Measurements from ENCODE around the gene KDM2B. TPM values are rescaled to one million over a fixed set of nuclear protein-coding genes. Genes with fewer than 3 reads are reported as not detected.

KDM2B gene
- 19.7 TPM for total RNA-seq
- polyA plus RNA-seq (ENCODE audit: insufficient read depth, low read depth, low replicate concordance), result 6.2 TPM
- long read RNA-seq, donor 1, result 0 reads
- long read RNA-seq, donor 2, full-length matches to known transcripts, result 1 of 1 reads
- long read RNA-seq, donor 2, partial matches to known transcripts, result 0 of 1 reads
- long read RNA-seq, donor 2, other reads (novel, unspliced or antisense), result 0 of 1 reads
- long read RNA-seq, donor 3, partial matches to known transcripts, result 0 of 1 reads
- long read RNA-seq, donor 3, other reads (novel, unspliced or antisense), result 0 of 1 reads
- long read RNA-seq, donor 4, result 0 reads
- long read RNA-seq, donor 5, result 0 reads
- long read RNA-seq, donor 6, result 0 reads
- long read RNA-seq, donor 7, partial matches to known transcripts, result 1 of 8 reads
- long read RNA-seq, donor 7, other reads (novel, unspliced or antisense), result 7 of 8 reads
- long read RNA-seq, donor 8, result 0 reads
- long read RNA-seq, donor 9, full-length matches to known transcripts, result 3 of 3 reads
- long read RNA-seq, donor 9, partial matches to known transcripts, result 0 of 3 reads
- long read RNA-seq, donor 9, other reads (novel, unspliced or antisense), result 0 of 3 reads
- long read RNA-seq, donor 10, full-length matches to known transcripts, result 1 of 1 reads
- long read RNA-seq, donor 10, partial matches to known transcripts, result 0 of 1 reads
- long read RNA-seq, donor 10, other reads (novel, unspliced or antisense), result 0 of 1 reads

DNA sequence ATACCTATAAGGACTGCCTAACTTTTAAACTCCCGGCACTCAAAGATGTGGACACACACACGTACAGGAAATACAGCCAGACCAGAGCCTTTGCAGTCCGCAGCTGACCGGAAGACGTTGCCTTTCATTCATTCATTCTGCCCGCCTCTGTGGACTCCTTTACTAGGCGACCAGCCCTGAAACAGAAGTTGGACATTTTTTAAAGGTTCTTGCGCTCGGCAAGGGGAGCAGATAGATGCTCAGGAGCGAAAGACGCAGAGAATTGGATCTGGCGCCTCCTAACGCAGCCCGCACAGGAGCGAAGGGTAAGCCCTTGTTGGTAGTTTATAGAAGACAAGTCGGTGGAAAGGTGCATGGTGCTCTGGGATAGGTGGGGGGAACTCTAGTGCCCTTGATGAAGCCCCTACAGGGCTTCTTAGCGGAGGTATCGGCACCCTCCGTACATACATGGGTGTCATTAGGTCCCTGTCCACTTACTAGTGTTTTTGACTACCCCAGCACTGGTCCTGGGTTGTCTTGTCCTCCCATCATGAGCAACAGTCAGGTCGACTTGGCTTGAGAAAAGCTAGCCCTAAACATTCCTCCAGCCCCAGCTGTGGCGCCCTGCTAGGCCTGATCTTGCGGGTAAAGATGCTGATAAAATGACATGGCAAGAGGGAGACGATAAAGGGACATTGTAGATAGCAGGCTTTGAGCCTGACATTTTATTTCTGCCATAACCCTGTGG, at the start of gene KDM2B:
Gene KDM2B (minus strand): TSS at position 65 of the 727 bp plus-strand sequence. CDS start 112 bp downstream, outside the sequence.
- peaks cover 0 to 24% (median 9%) of the 10 kb centered on the region in 3 donors for H3K4me1 ChIP-seq (ENCODE audit: control insufficient read depth in 2 of 3, insufficient read depth in 2 of 3, low read depth in 1 of 3, low read length in 3 of 3)
- FAIRE-seq, result no peak
- TF ChIP-seq, protein P1, sequence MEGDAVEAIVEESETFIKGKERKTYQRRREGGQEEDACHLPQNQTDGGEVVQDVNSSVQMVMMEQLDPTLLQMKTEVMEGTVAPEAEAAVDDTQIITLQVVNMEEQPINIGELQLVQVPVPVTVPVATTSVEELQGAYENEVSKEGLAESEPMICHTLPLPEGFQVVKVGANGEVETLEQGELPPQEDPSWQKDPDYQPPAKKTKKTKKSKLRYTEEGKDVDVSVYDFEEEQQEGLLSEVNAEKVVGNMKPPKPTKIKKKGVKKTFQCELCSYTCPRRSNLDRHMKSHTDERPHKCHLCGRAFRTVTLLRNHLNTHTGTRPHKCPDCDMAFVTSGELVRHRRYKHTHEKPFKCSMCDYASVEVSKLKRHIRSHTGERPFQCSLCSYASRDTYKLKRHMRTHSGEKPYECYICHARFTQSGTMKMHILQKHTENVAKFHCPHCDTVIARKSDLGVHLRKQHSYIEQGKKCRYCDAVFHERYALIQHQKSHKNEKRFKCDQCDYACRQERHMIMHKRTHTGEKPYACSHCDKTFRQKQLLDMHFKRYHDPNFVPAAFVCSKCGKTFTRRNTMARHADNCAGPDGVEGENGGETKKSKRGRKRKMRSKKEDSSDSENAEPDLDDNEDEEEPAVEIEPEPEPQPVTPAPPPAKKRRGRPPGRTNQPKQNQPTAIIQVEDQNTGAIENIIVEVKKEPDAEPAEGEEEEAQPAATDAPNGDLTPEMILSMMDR (IDR thresholded peaks at IDR 0.05; ENCODE audit: borderline replicate concordance, extremely low read depth, insufficient read depth), result no peak
- H3K27me3 ChIP-seq (ENCODE audit: control insufficient read depth, insufficient read depth, low read length), result no peaks in the 10 kb centered on the region
- H3K27ac ChIP-seq (ENCODE audit: low read depth in 2 of 2, low read length in 2 of 2), result peak within 1 kb of the TSS in 1 of 2 donors; percentile 41
- H3K36me3 ChIP-seq (ENCODE audit: control insufficient read depth in 2 of 3, insufficient read depth in 3 of 3, low read length in 3 of 3), result no peaks in the 10 kb centered on the region
- no peaks in the 10 kb centered on the region for H3K9me3 ChIP-seq (ENCODE audit: control insufficient read depth in 2 of 3, insufficient read depth in 1 of 3, low read length in 3 of 3)
- DNase-seq, result peak in 4 of 5 donors; percentile 67 to 87 (median 74)
- H3K4me3 ChIP-seq (ENCODE audit: low read length in 3 of 3), result peak within 1 kb of the TSS; percentile 60 to 70 (median 67)
- intact Hi-C loops (cut with DNase I), result no loop called here
- H3K9ac ChIP-seq (ENCODE audit: low read length in 3 of 3), result peak within 1 kb of the TSS; percentile 55 to 67 (median 66)

GRCh38 chr12:121628536-121628935, 47.7 kb upstream of the KDM2B start:
- TF ChIP-seq, protein P1 (IDR thresholded peaks at IDR 0.05; ENCODE audit: borderline replicate concordance, extremely low read depth, insufficient read depth), result no peak
- Histone ChIP-seq H3K36me3 (ENCODE audit: control insufficient read depth in 2 of 3, insufficient read depth in 3 of 3, low read length in 3 of 3) (no peaks in the 10 kb centered on the region), H3K27ac (ENCODE audit: low read depth in 2 of 2, low read length in 2 of 2) (no peak overlapping the region), H3K4me1 (ENCODE audit: control insufficient read depth in 2 of 3, insufficient read depth in 2 of 3, low read depth in 1 of 3, low read length in 3 of 3) (peaks cover 0 to 27% (median 12%) of the 10 kb centered on the region in 3 donors), H3K4me3 (ENCODE audit: low read length in 3 of 3) (no peak overlapping the region), H3K27me3 (ENCODE audit: control insufficient read depth, insufficient read depth, low read length) (no peaks in the 10 kb centered on the region), H3K9me3 (ENCODE audit: control insufficient read depth in 2 of 3, insufficient read depth in 1 of 3, low read length in 3 of 3) (no peaks in the 10 kb centered on the region), H3K9ac (ENCODE audit: low read length in 3 of 3) (no peak overlapping the region)
- intact Hi-C loops (cut with DNase I), result no loop called here
- DNase-seq (no peak), FAIRE-seq (no peak)

GRCh38 chr12:121628037-121628436, 47.2 kb upstream of the KDM2B start:
- Histone ChIP-seq H3K27ac (ENCODE audit: low read depth in 2 of 2, low read length in 2 of 2) (no peak overlapping the region), H3K4me3 (ENCODE audit: low read length in 3 of 3) (peak overlapping the region in 2 of 3 donors; percentile 14 to 56), H3K9me3 (ENCODE audit: control insufficient read depth in 2 of 3, insufficient read depth in 1 of 3, low read length in 3 of 3) (no peaks in the 10 kb centered on the region), H3K36me3 (ENCODE audit: control insufficient read depth in 2 of 3, insufficient read depth in 3 of 3, low read length in 3 of 3) (no peaks in the 10 kb centered on the region), H3K9ac (ENCODE audit: low read length in 3 of 3) (peak overlapping the region in 1 of 3 donors; percentile 17), H3K27me3 (ENCODE audit: control insufficient read depth, insufficient read depth, low read length) (no peaks in the 10 kb centered on the region), H3K4me1 (ENCODE audit: control insufficient read depth in 2 of 3, insufficient read depth in 2 of 3, low read depth in 1 of 3, low read length in 3 of 3) (peaks cover 0 to 26% (median 12%) of the 10 kb centered on the region in 3 donors)
- TF ChIP-seq, protein P1 (IDR thresholded peaks at IDR 0.05; ENCODE audit: borderline replicate concordance, extremely low read depth, insufficient read depth), result no peak
- FAIRE-seq, result no peak
- intact Hi-C loops (cut with DNase I), result no loop called here
- DNase-seq, result peak in 1 of 5 donors; percentile 41

All from kidney (tissue), 22 donors.